Measurements from ENCODE around the gene DMKN.

DNA sequence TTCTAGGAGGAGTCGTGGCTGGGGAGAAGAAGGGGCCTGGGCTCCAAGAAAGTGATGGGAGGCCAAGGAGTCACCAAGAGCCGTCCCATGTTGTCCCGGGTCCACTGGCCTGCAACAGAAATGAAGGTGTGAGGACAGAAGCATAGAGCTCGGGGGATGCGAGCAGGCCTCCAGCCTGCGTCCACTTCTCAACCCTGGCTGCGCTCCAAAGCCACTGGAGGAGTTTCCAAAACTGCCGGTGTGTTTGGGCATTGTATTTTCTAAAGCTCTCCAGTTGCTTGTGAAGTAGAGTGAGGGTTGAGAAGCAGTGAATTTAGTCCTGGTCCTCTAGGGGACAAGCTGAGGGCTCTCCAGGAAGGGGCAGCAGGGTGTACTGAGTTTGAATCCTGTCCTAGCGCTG lies 52.4 kb downstream of the DMKN start:
- TF ChIP-seq, protein P1, sequence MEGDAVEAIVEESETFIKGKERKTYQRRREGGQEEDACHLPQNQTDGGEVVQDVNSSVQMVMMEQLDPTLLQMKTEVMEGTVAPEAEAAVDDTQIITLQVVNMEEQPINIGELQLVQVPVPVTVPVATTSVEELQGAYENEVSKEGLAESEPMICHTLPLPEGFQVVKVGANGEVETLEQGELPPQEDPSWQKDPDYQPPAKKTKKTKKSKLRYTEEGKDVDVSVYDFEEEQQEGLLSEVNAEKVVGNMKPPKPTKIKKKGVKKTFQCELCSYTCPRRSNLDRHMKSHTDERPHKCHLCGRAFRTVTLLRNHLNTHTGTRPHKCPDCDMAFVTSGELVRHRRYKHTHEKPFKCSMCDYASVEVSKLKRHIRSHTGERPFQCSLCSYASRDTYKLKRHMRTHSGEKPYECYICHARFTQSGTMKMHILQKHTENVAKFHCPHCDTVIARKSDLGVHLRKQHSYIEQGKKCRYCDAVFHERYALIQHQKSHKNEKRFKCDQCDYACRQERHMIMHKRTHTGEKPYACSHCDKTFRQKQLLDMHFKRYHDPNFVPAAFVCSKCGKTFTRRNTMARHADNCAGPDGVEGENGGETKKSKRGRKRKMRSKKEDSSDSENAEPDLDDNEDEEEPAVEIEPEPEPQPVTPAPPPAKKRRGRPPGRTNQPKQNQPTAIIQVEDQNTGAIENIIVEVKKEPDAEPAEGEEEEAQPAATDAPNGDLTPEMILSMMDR (conservative IDR thresholded peaks at IDR 0.05), result no peak
- no peak for TF ChIP-seq ZFX (IDR thresholded peaks at IDR 0.05)
